K562 (cell line): ENCODE data around the gene C1orf167. TPM values are rescaled to one million over a fixed set of nuclear protein-coding genes. Genes with fewer than 3 reads are reported as not detected.

Source experiments
- ATAC-seq: fragments of 200-7000 bp; cut with Tn5 transposase; 3 replicates; pipeline ENCODE4 v1.9.1; 2020; ENCODE audit warnings: moderate library complexity
- BruUV-seq: library from RNA; stranded (reverse); fragments of 400-500 nt; replicated peaks from 2 replicates; lab custom pipeline; 2021; lab: Mats Ljungman, UMichigan
- CTCF ChIA-PET: fragments of 300-600 bp; formaldehyde crosslinking; extraction: SDS; loops from one replicate; lab custom pipeline; 2021; ENCODE audit warnings: low intra/inter-chr PET ratio; lab: Yijun Ruan, JAX
- POLR2A ChIA-PET: fragments of 300-600, 350-650 bp; sonication (Branson Sonifier 250); formaldehyde crosslinking; extraction: SDS; loops from one replicate; lab custom pipeline; 2021; ENCODE audit warnings: antibody characterized with exemption, inconsistent platforms; lab: Yijun Ruan, JAX
- DNase-seq, 4 experiments: peaks; one replicate each; pipeline versions ENCODE4 v3.0.0 to v3.0.0-alpha.2; 2011 to 2018; ENCODE audit warnings: low spot score in 3 of 4, mixed read lengths in 3 of 4; ENCODE audit errors: extremely low read depth in 1 of 4
- FAIRE-seq: peaks from 2 replicates; lab custom pipeline; 2011; peaks lifted over from hg19 to GRCh38; lab: Jason Lieb, UNC
- H2AFZ ChIP-seq: 2 replicates; pipeline ENCODE4 v1.6.0; 2011; ENCODE audit warnings: low read depth, low read length, control low read depth, inconsistent platforms
- H3K27ac ChIP-seq: fragments of 200-600 bp; 3 replicates; pipeline ENCODE4 v1.8.0; 2011; ENCODE audit warnings: low read depth, mild to moderate bottlenecking, control low read depth, inconsistent platforms, low read length, moderate library complexity, mixed read lengths; ENCODE audit errors: extremely low read depth
- H3K27me3 ChIP-seq, 2 experiments: fragments of 300-600 bp in 1 of 2; 2 replicates in 1 of 2; 3 replicates in 1 of 2; pipeline versions ENCODE4 v1.6.0 to v1.8.0; 2011; ENCODE audit warnings: inconsistent platforms in 2 of 2, low read length in 2 of 2, mild to moderate bottlenecking in 1 of 2, mixed read lengths in 1 of 2, moderate library complexity in 1 of 2; ENCODE audit not compliant: control insufficient read depth in 2 of 2, insufficient read depth in 2 of 2
- H3K36me3 ChIP-seq: fragments of 300-600 bp; 3 replicates; pipeline ENCODE4 v1.8.0; 2011; ENCODE audit warnings: mild to moderate bottlenecking, low read length, inconsistent platforms; ENCODE audit not compliant: control insufficient read depth, insufficient read depth
- H3K4me1 ChIP-seq, 2 experiments: fragments of 200-600 bp in 1 of 2; replicated peaks in 1 of 2; 2 replicates in 1 of 2; 3 replicates in 1 of 2; pipeline versions ENCODE4 v1.5.1 to v1.8.0; 2011; ENCODE audit warnings: inconsistent platforms in 2 of 2, low read length in 2 of 2, mild to moderate bottlenecking in 1 of 2, mixed read lengths in 1 of 2, moderate library complexity in 1 of 2; ENCODE audit not compliant: control insufficient read depth in 2 of 2, insufficient read depth in 2 of 2
- H3K4me2 ChIP-seq: 2 replicates; pipeline ENCODE4 v1.6.1; 2011; ENCODE audit warnings: low read length, control low read depth, inconsistent platforms, mixed read lengths; ENCODE audit not compliant: insufficient read depth
- H3K4me3 ChIP-seq: fragments of 200-600 bp; sonication (generic), shearing (Covaris generic); 2 replicates; pipeline ENCODE4 v1.5.1; 2016; ENCODE audit warnings: control low read depth, inconsistent platforms
- H3K79me2 ChIP-seq: fragments of 200-600 bp; 3 replicates; pipeline ENCODE4 v1.8.0; 2011; ENCODE audit warnings: low read length, inconsistent platforms; ENCODE audit not compliant: control insufficient read depth, insufficient read depth
- H3K9ac ChIP-seq, 2 experiments: 2 replicates each; pipeline versions ENCODE4 v1.6.0 to v1.6.1; 2011; ENCODE audit warnings: low read depth in 2 of 2, low read length in 2 of 2, control low read depth in 1 of 2, inconsistent platforms in 1 of 2, mild to moderate bottlenecking in 1 of 2, mixed read lengths in 1 of 2; ENCODE audit not compliant: insufficient read depth in 1 of 2
- H3K9me1 ChIP-seq: one replicate; pipeline ENCODE4 v1.6.0; 2011; ENCODE audit warnings: inconsistent platforms, mild to moderate bottlenecking, low read length, moderate library complexity; ENCODE audit not compliant: control insufficient read depth, insufficient read depth
- H3K9me3 ChIP-seq: replicated peaks from 2 replicates; pipeline ENCODE4 v1.5.1; 2011; ENCODE audit warnings: low read depth, low read length, inconsistent platforms; ENCODE audit not compliant: control insufficient read depth, insufficient read depth
- H4K20me1 ChIP-seq: replicated peaks from 2 replicates; pipeline ENCODE4 v1.6.1; 2011; ENCODE audit warnings: low read length, inconsistent platforms, mixed read lengths; ENCODE audit not compliant: control insufficient read depth, insufficient read depth
- ATF1 ChIP-seq, 2 experiments: fragments of 450-650 bp in 1 of 2; IDR thresholded peaks; 2 replicates each; pipeline ENCODE4 v1.6.1; 2016; ENCODE audit warnings: missing compliant biosample characterization in 1 of 2, missing genetic modification characterization in 1 of 2
- ATF7 ChIP-seq: fragments of 450-650 bp; IDR thresholded peaks from 2 replicates; pipeline ENCODE4 v1.7.1; 2014; ENCODE audit warnings: mild to moderate bottlenecking, moderate library complexity
- BDP1 ChIP-seq: IDR thresholded peaks from 3 replicates; pipeline ENCODE4 v1.6.1; 2011; ENCODE audit not compliant: insufficient read length, insufficient read depth
- BRCA1 ChIP-seq, 2 experiments: fragments of 450-650 bp in 1 of 2; sonication (generic) in 1 of 2; formaldehyde crosslinking in 1 of 2; IDR thresholded peaks; 2 replicates each; pipeline versions ENCODE4 v1.5.0 to v1.6.1; 2017 to 2020; ENCODE audit warnings: mild to moderate bottlenecking in 1 of 2, missing genetic modification reagents in 1 of 2
- CXXC5 ChIP-seq: fragments of 250-450 bp; sonication (Bioruptor Pico); IDR thresholded peaks from 2 replicates; pipeline ENCODE4 v1.8.0; 2022; ENCODE audit warnings: inconsistent platforms, mild to moderate bottlenecking, moderate library complexity
- L3MBTL2 ChIP-seq: fragments of 450-650 bp; IDR thresholded peaks from 2 replicates; pipeline ENCODE4 v1.6.1; 2016; ENCODE audit warnings: mild to moderate bottlenecking, moderate library complexity
- MAFG ChIP-seq: fragments of 450-650 bp; conservative IDR thresholded peaks from 2 replicates; pipeline ENCODE4 v1.6.1; 2016; ENCODE audit warnings: missing genetic modification characterization, missing compliant biosample characterization
- PML ChIP-seq: IDR thresholded peaks from 2 replicates; pipeline ENCODE4 v1.6.1; 2012; ENCODE audit warnings: low read length, inconsistent platforms
- RBM25 ChIP-seq: fragments of 200-400 bp; formaldehyde crosslinking; IDR thresholded peaks from 2 replicates; pipeline ENCODE4 v1.6.1; 2018; ENCODE audit warnings: low read length, low read depth, moderate library complexity; ENCODE audit not compliant: severe bottlenecking
- SLC30A9 ChIP-seq: fragments of 250-450 bp; sonication (Bioruptor Pico); IDR thresholded peaks from 2 replicates; pipeline ENCODE4 v1.8.0; 2022; ENCODE audit warnings: mild to moderate bottlenecking, moderate library complexity
- TAF7 ChIP-seq: fragments of 450-650 bp; IDR thresholded peaks from 2 replicates; pipeline ENCODE4 v1.6.1; 2016; ENCODE audit warnings: missing genetic modification characterization, missing compliant biosample characterization
- TOE1 ChIP-seq, 2 experiments: fragments of 450-650 bp in 1 of 2; sonication (generic) in 1 of 2; formaldehyde crosslinking in 1 of 2; IDR thresholded peaks; 2 replicates each; pipeline versions ENCODE4 v1.7.1 to v1.8.0; 2016 to 2022; ENCODE audit warnings: borderline replicate concordance in 2 of 2, mild to moderate bottlenecking in 2 of 2, antibody characterized with exemption in 1 of 2, inconsistent platforms in 1 of 2, low read depth in 1 of 2, missing genetic modification reagents in 1 of 2, moderate library complexity in 1 of 2
- ZNF121 ChIP-seq: sonication (generic); formaldehyde crosslinking; conservative IDR thresholded peaks from 2 replicates; pipeline ENCODE4 v1.8.0; 2022; ENCODE audit warnings: missing genetic modification reagents
- ZNF311 ChIP-seq: fragments of 250-450 bp; sonication (Bioruptor Pico); IDR thresholded peaks from 2 replicates; pipeline ENCODE4 v1.4.0; 2020; ENCODE audit warnings: mild to moderate bottlenecking, moderate library complexity
- WGBS: fragments of 100-300 bp; shearing (Covaris generic); methylation state at CpG from one replicate; pipeline ENCODE4 v1.1.6; 2016; ENCODE audit warnings: low coverage, mixed read lengths; ENCODE audit not compliant: insufficient coverage; ENCODE audit errors: missing lambda C conversion rate; 5-methylcytosine and 5-hydroxymethylcytosine counted together
- in situ Hi-C: fragments of 300-500 bp; cut with MboI; formaldehyde crosslinking; loops from 4 replicates; pipeline ENCODE4 v1.15.0; 2018; ENCODE audit warnings: inconsistent platforms, mixed read lengths
- intact Hi-C: fragments of 100-400 bp; cut with micrococcal nuclease; formaldehyde crosslinking; loops from 2 replicates; pipeline ENCODE4 v1.14.2; 2022
- polyA plus RNA-seq, 8 experiments: library from polyadenylated mRNA; depleted of rRNA in 4 of 8; stranded (reverse) in 5 of 8; unstranded in 3 of 8; fragments of >200 nt; fragmentation: Nextera tagmentation in 2 of 8; fragmentation: Illumina TruSeq in 1 of 8; extraction: Ambion mirVana in 2 of 8; extraction: Trizol in 1 of 8; gene quantifications; 2 replicates each; pipeline versions ENCODE4 v1.2.1 to v1.2.3, GENCODE V29; 2011 to 2014; ENCODE audit warnings: inconsistent platforms in 1 of 8, missing spikeins in 1 of 8
- total RNA-seq, 7 experiments: library from RNA; depleted of rRNA in 6 of 7; stranded (reverse); fragments of >200 nt in 6 of 7; fragmentation: Illumina TruSeq in 2 of 7; extraction: Trizol in 2 of 7; gene quantifications; 2 replicates each; pipeline versions ENCODE4 v1.2.1 to v1.2.3, GENCODE V29; 2011 to 2021; ENCODE audit warnings: low replicate concordance in 1 of 7
- TF ChIP-seq, protein P1 (sequence below): fragments of 250-450 bp; sonication (Bioruptor Pico); IDR thresholded peaks from 2 replicates; pipeline ENCODE4 v1.5.0; 2021

C1orf167 gene
- total and polyA plus RNA-seq, 9 of the 15 experiments (the other 6 are each of a cell fraction or from before 2014, with no cell fraction given): 0.22 to 0.86 (median 0.31) TPM; not detected in 2

DNA sequence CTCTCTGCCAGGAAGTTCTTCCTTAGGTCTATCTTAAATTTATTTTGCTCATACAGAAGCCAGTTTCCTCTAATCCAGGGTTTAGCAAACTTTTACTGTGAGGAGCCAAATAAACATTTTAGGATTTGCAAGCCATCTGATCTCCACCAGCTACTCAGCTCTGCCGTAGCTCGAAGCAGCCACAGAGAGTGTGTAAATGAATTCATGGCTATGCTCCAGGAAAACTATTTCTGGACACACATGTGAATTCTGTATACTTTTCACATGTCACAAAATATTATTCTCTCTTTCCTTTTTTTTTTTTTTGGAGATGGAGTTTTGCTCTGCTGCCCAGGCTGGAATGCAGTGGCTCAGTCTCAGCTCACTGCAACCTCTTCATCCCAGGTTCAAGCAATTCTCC, 39.5 kb upstream of the C1orf167 start:
- no peaks in the 10 kb centered on the region for H4K20me1 ChIP-seq
- no peaks in the 10 kb centered on the region for H3K9me1 ChIP-seq
- no peaks in the 10 kb centered on the region for H3K27me3 ChIP-seq
- no TSS peak for BruUV-seq
- WGBS: 33% methylated on average over 2 of the region's 2 CpGs
- H3K9ac ChIP-seq: no peak overlapping the region
- ATAC-seq: no peak
- no peak overlapping the region for H3K4me2 ChIP-seq
- no peak overlapping the region for H3K27ac ChIP-seq
- in situ Hi-C loops (no loop called here), intact Hi-C loops (loop anchor here (10.0 kb wide), 1 partner anchor 688 kb away; no protein-coding TSS in a partner anchor)
- H3K4me3 ChIP-seq: no peak overlapping the region
- H3K79me2 ChIP-seq: no peaks in the 10 kb centered on the region
- CTCF ChIA-PET: interaction anchor here (0.7 to 3.7 kb wide), 3 partner anchors 73 to 435 kb away, joined by 3 to 52 read pairs (median 3); no protein-coding TSS in a partner anchor
- no peaks in the 10 kb centered on the region for H3K36me3 ChIP-seq
- TF ChIP-seq RBM25: peak; percentile 21
- TF ChIP-seq TAF7 (tag): no peak
- TF ChIP-seq, all 486 proteins: peak for 1
- POLR2A ChIA-PET: interaction anchor here (0.7 to 2.6 kb wide), 7 partner anchors 15 to 186 kb away, joined by 3 to 10 read pairs (median 7); partner anchors contain the start of gene FBXO6
- Histone ChIP-seq H2AFZ (no peak overlapping the region), H3K9me3 (no peaks in the 10 kb centered on the region), H3K4me1 (peaks cover 11 to 23% of the 10 kb centered on the region in 2 experiments; a peak in 4 of 5 replicates)
- FAIRE-seq (no peak), DNase-seq (no peak)

DNA sequence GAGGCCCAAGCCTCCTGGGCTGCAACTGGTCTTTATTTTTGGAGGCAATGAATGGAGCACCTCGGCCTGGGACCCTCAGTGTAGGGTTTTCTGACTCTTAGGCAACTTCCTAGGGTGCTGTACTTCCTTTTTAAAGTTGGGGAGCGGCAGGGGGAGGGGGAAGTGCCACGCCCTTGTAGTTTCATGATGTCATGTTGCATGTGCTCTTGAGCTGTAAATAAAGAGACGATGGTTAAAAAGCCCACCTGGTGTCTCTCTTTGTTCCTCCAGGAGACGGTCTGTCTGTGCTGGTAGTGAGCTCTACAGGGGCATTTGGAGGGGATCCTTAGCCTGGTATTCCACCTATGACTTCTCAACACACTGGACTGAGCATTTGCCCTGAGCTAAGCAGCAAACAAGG, 36.4 kb upstream of the C1orf167 start:
- Histone ChIP-seq H3K9me1 (peaks cover 5% of the 10 kb centered on the region), H3K79me2 (no peaks in the 10 kb centered on the region), H3K4me2 (no peak overlapping the region), H3K4me1 (peaks cover 25 to 33% of the 10 kb centered on the region in 2 experiments), H3K9ac (no peak overlapping the region; a peak in 1 of 4 replicates), H3K36me3 (no peaks in the 10 kb centered on the region), H3K9me3 (no peaks in the 10 kb centered on the region), H3K27me3 (no peaks in the 10 kb centered on the region), H3K4me3 (no peak overlapping the region), H3K27ac (no peak overlapping the region), H2AFZ (peak overlapping the region; percentile 35), H4K20me1 (no peaks in the 10 kb centered on the region)
- FAIRE-seq: no peak
- in situ Hi-C loops: no loop called here
- ChIA-PET CTCF (no interaction called here), POLR2A (interaction anchor here (0.5 to 2.7 kb wide), 7 partner anchors 16 to 183 kb away, joined by 3 to 12 read pairs (median 4); no protein-coding TSS in a partner anchor)
- DNase-seq: no peak
- peak; percentile 29 for ATAC-seq
- no TSS peak for BruUV-seq
- WGBS: 30% methylated on average over 5 of the region's 5 CpGs
- intact Hi-C loops: loop anchor here (10.0 kb wide), 1 partner anchor 691 kb away; no protein-coding TSS in a partner anchor
- TF ChIP-seq ATF1 (CRISPR knock-in tag; IDR thresholded peaks at IDR 0.05) (no peak), ATF1 (tag; IDR thresholded peaks at IDR 0.05) (0 out of 2 replicates have a peak, but pooled peaks have one; percentile 19), ATF7 (peak; percentile 80), BDP1 (no peak), MAFG (tag) (no peak), L3MBTL2 (peak; percentile 94), TOE1 (IDR thresholded peaks at IDR 0.05; ENCODE audit: borderline replicate concordance) (no peak), TOE1 (CRISPR knock-in tag; IDR thresholded peaks at IDR 0.05; ENCODE audit: borderline replicate concordance, low read depth) (no peak), PML (no peak), SLC30A9 (CRISPR knock-in tag) (no peak), ZNF121 (CRISPR knock-in tag) (no peak), BRCA1 (IDR thresholded peaks at IDR 0.05) (no peak), BRCA1 (CRISPR knock-in tag; IDR thresholded peaks at IDR 0.05) (no peak), CXXC5 (no peak), ZNF311 (CRISPR knock-in tag) (no peak)
- TF ChIP-seq, protein P1, sequence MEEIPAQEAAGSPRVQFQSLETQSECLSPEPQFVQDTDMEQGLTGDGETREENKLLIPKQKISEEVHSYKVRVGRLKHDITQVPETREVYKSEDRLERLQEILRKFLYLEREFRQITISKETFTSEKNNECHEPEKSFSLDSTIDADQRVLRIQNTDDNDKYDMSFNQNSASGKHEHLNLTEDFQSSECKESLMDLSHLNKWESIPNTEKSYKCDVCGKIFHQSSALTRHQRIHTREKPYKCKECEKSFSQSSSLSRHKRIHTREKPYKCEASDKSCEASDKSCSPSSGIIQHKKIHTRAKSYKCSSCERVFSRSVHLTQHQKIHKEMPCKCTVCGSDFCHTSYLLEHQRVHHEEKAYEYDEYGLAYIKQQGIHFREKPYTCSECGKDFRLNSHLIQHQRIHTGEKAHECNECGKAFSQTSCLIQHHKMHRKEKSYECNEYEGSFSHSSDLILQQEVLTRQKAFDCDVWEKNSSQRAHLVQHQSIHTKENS (CRISPR knock-in tag): no peak
